Hypothalamus (tissue), 51 donors: ENCODE measurements around the gene GPR108.
"Not testable (repeated sequence)": the region's sequence is repeated elsewhere in the genome, so short reads cannot be mapped to it uniquely, and the experiment has no call there.

Experiments
- DNase-seq, 51 donors: peaks; one replicate each; lab custom pipeline; 2025; lab: John Stamatoyannopoulos, UW

Gene GPR108

DNA sequence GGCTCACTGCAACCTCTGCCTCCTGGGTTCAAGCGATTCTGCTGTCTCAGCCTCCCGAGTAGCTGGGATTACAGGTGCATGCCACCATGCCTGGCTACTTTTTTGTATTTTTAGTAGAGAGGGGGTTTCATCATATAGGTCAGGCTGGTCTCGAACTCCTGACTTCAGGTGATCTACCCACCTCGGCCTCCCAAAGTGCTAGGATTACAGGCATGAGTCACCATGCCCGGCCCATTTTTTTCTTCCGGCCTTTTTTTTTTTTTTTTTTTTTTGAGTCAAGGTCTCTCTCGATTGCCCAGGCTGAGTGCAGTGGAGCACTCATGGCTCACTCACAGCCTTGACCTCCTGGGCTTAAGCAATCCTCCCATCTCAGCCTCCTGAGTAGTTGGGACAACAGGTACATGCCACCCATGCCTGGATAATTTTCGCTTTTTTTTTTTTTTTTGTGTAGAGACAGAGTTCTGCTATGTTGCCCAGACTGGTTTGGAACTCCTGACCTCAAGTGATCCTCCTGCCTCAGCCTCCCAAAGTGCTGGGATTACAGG, 24.9 kb upstream of the GPR108 start:
- DNase-seq: not testable (repeated sequence)

DNA sequence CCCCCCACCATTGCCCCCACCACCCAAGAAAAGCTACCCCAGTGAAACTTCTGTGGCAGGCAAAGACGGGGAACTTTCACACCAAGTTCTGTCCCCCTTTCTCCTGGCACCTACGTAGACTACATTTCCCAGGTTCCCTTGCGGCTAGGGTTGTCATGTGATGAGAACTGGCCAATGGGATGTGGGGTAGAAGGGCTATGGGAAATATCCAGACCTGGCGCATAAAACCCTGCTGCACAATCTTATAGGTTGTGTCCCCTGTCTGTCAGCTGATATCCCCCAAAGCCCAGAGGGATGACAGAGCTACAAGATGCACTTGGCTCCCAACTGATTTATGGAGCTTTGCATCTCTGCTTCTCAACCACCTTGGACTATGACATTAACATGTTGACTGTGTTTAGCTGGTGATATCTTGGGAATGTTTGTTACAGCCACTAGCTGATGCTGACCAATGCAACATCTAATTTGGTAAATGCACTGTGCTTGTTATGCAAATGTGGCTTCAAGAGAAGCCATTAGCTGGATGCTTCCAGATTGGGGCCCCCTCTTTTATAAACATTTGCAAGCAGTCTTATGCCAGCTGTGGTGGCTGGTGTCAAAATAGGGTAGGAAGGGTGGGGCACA, 23.8 kb upstream of the GPR108 start:
- no peak for DNase-seq

- no peak for DNase-seq
Measured at GRCh38 chr19:6760606-6761005, 23.2 kb upstream of the GPR108 start.

- DNase-seq: no peak
Measured at GRCh38 chr19:6754653-6755463, 17.5 kb upstream of the GPR108 start.

DNA sequence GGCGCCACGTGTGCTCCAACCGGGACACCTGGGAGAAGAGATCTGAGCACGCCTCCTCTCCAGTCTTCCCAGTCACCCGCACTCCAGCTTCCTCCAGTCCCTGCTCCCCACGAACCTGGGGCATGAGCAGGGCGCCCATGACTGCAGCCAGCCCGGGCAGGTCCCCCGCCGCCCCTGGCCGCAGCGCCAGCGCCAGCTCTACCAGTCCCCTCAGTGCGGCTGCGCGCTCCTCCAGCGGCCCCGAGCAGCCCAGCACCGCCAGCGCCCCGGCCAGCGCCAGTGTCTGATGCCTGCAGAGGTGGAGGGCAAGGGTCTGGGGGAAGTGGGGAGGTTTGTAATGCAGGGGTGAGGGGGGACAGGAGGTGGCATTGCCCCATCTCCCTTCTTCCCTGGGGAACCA, 16.8 kb upstream of the GPR108 start:
- DNase-seq: no peak

- DNase-seq: peak in 8 of 51 donors; percentile 2 to 31 (median 16)
Measured at GRCh38 chr19:6753178-6754031, 16.0 kb upstream of the GPR108 start.

DNA sequence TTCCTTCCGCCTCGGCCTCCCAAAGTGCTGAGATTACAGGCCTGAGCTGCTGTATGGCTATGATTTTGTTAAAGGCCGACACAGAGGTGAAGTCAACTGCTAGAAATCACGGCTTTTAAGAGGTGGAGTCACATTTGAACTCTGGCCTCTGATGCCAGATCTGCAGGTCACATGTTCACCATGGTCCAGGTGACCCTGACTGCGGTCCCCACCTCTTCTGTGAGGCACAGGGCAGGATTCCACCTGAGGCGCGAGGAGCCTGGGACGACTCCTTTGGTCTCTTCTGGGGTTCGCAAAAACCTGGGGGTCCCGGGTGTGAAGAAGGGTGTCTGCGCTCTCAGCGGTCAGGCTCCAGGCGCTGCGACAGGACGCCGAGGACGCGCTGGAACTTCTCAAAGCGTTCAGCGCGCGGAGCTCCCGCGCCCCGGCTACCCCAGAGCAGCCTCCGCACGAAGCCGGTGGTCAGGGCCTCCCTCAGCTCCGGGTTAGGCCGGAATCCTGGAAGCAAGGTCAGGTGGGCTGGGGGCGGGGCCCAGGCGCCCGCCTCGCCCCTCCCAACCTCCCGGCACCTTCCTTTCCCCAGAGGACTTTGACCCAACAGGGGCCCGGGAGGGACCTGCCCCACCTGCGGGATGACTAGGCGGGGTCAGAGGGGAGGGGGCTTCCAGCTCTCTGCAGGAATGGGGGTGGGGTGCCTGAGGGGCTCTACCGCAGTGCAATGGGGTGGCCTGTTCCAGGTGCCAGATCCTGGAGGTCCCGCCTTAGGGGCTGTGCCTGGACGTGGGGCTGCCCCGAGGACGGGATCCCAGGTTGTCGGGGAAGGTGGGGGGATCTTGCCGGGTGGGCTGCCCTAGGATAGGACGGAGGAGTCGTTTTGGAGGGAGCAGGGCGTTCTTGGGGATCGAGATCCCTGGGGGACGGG, 15.1 kb upstream of the GPR108 start:
- DNase-seq: no peak

DNA sequence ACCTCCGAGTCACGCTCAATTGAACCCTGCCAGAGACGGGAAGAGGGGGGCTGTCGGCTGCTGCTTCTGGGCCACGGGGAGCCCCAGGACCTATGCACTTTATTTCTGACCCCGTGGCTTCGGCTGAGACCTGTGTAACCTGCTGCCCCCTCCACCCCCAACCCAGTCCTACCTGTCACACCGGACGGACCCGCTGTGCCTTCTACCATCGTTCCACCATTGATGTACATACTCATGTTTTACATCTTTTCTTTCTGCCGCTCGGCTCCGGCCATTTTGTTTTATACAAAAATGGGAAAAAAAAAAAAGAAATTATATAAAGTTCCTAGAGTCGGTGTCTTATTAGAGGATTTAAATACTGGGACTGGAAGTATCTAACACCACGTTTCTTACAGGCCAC, 13.8 kb upstream of the GPR108 start:
- no peak for DNase-seq

DNA sequence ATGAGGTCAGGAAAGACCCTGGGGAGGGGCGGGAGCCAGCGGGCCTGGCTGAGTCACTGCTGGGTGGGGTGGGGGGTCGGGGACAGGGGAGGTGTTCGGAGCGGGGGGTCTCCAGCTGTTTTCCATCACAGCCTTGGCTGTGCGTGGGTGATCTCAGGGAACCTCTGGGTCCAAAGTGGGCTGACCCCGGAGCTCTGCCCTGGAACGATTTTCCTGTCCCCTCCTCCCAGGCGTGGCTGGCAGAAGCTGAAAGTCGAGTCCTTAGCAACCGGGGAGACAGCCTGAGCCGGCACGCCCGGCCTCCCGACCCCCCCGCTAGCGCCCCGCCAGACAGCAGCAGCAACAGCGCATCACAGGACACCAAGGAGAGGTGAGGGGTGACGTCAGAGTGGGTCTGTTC, 12.7 kb upstream of the GPR108 start:
- no peak for DNase-seq

DNA sequence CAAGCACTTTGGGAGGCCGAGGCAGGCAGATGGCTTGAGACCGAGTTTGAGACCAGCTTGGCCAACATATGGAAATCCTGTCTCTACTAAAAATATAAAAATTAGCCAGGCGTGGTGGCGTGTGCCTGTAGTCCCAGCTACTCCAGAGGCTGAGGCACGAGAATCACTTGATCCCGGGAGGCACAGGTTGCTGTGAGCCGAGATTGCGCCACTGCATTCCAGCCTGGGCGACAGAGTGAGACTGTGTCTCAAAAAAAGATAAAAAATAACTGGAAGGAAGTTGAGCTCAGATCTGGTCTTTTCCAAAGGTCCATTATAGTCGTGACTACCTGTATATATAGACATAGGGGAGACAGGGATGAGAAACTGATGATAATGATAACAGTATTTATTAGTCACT, 11.2 kb upstream of the GPR108 start:
- DNase-seq: not testable (repeated sequence)

DNA sequence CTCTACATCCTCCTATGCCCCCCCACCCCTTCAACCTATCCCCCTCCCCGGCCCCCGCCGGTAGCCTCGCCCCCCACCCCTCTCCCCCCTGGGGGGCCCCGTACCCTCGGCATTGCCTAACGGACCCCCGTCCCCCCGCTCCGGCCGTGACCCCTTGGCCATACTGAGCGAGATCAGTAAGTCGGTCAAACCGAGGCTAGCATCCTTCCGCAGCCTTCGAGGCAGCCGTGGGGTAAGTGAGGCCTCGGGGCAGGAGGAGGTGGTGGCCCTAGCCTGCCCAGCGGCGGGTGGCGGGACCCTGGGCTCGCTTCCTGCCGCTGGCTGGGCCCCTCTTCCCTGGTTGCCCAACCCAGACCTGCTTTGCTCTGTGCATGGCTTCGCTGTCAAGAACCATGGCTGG, 8.6 kb upstream of the GPR108 start:
- DNase-seq: no peak

DNA sequence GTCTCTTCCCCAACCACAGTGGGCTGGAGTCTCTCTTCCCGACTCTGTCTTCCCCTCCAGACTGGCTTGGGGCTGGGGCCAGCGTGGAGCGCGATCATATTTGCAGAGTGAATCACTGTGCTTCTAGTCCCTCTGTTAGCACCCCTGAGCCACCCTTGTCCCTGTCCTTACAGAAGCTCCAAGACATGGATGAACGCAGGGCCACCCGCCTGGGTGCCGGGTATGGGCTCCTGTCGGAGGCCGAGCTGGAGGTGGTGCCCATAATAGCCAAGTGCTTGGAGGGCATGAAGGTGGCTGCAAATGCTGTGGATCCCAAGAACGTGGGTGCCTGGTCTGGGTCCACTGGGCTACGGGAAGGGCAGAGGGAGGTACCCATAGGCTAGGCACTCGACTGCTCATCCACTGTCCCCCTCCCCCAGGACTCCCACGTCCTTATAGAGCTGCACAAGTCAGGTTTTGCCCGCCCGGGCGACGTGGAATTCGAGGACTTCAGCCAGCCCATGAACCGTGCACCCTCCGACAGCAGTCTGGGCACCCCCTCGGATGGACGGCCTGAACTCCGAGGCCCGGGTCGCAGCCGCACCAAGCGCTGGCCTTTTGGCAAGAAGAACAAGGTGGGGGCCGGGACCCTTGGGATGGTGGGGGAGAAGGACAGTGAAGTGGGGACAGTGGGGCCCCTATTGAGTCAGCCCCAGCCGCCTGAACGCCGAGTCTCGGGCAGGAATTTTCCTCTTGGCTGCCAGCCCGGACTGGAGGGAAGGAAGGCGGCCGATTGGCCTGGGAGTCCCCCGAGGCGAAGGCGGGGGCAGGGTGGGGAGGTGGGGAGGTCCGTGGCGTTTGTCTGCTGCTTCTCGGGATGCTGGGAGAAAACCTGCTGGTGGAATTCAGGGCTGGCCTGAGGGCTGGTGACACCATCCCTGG, 7.3 kb upstream of the GPR108 start:
- DNase-seq: peak in 43 of 51 donors; percentile 3 to 83 (median 58)

- DNase-seq: no peak
Measured at GRCh38 chr19:6743714-6744380, 6.5 kb upstream of the GPR108 start.

DNA sequence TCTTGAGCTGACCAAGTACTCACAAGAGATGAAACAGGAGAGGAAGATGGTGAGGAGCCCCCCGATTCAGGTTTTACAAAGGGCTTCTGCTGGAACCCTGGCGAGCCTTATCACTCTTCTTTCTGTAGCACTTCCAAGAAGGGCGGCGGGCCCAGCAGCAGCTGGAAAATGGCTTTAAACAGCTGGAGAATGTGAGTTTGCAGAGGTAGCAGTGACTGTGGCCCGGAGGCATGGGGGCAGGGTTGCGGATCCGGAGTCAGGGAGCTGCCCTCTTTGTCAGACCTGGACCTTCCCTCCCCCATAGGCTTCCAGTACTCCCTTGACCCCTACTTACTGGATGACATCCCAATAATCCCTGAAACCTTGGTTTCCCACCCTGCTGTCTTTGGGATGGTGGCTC, 5.7 kb upstream of the GPR108 start:
- DNase-seq: no peak

- peak in 7 of 51 donors; percentile 12 to 33 (median 17) for DNase-seq
Measured at GRCh38 chr19:6740589-6741343, 3.4 kb upstream of the GPR108 start.

DNA sequence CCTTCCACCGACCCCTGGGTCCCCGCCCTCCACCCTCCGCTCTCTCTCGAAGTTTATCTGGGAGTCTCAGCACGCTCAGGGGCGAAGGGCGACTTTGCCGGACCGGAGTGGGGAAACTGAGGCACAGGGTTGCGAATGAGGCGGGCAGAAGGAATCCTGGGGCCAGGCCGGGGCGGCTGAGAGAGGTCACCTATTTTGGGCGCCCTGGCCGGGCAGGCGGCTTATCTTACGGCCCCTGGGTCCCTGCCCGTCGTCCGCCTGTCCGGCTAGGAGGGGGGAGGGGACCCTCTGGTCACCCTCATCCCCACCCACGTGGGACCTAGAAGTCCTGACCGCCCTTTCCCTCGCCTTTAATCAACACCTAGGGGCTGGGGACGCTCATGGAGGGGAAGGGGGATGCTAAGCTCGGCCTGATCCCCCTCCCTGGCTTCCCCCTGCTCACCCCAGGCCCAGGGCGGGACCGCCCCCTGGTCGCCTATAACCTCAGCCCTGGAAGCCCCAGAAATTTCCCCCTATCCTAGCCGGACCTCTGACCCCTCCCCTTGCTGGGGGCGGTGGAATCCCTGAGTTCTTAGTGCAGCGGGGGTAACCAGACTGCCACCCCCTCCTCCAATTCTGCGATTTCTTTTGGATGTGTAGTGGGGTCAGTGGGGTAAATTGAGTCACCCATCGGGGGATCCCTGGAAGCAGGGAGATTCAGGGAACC, 2.7 kb upstream of the GPR108 start:
- no peak for DNase-seq

- peak in 49 of 51 donors; percentile 10 to 86 (median 66) for DNase-seq
Measured at GRCh38 chr19:6739390-6739882, 2.1 kb upstream of the GPR108 start, which contains the start of gene TRIP10. TSS of gene TRIP10 (plus strand) at chr19:6739680. CDS start at chr19:6739762, 82 bp downstream.
